GM12878 (cell line): ENCODE measurements around the gene LGMN.

Experiments
- BACH1 ChIP-seq: fragments of 450-650 bp; IDR thresholded peaks from 2 replicates; pipeline ENCODE4 v1.6.1; 2017; ENCODE audit warnings: mild to moderate bottlenecking, borderline replicate concordance
- CTCF ChIP-seq, 3 experiments: IDR thresholded peaks in 2 of 3; conservative IDR thresholded peaks in 1 of 3; 2 replicates each; pipeline ENCODE4 v1.5.1; 2011; ENCODE audit warnings: low read depth in 3 of 3, low read length in 3 of 3, mild to moderate bottlenecking in 3 of 3, control low read depth in 2 of 3, moderate library complexity in 2 of 3, inconsistent platforms in 1 of 3, mixed read lengths in 1 of 3; ENCODE audit not compliant: control insufficient read depth in 2 of 3, insufficient read depth in 1 of 3; ENCODE audit errors: extremely low read depth in 1 of 3
- EGR1 ChIP-seq, 2 experiments: IDR thresholded peaks; 1 replicate in 1 of 2; 2 replicates in 1 of 2; pipeline ENCODE4 v1.6.1; 2011 to 2012; ENCODE audit warnings: low read depth in 2 of 2, low read length in 2 of 2, borderline replicate concordance in 1 of 2, mild to moderate bottlenecking in 1 of 2, moderate library complexity in 1 of 2
- ETV6 ChIP-seq, 2 experiments: fragments of 450-650 bp in 1 of 2; IDR thresholded peaks in 1 of 2; conservative IDR thresholded peaks in 1 of 2; 2 replicates each; pipeline ENCODE4 v1.6.1; 2014; ENCODE audit warnings: antibody characterized with exemption in 1 of 2, borderline replicate concordance in 1 of 2, low read depth in 1 of 2, mild to moderate bottlenecking in 1 of 2, moderate library complexity in 1 of 2
- EZH2 ChIP-seq: IDR thresholded peaks from 2 replicates; pipeline ENCODE4 v1.6.1; 2012; ENCODE audit warnings: low read depth, mild to moderate bottlenecking, control low read depth, inconsistent platforms, low read length, borderline replicate concordance; ENCODE audit not compliant: control insufficient read depth
- MEF2A ChIP-seq: IDR thresholded peaks from 2 replicates; pipeline ENCODE4 v1.6.1; 2011; ENCODE audit warnings: low read depth, mild to moderate bottlenecking, low read length, moderate library complexity; ENCODE audit not compliant: insufficient read depth
- MYC ChIP-seq: IDR thresholded peaks from 2 replicates; pipeline ENCODE4 v1.6.1; 2011; ENCODE audit warnings: mild to moderate bottlenecking, low read length, moderate library complexity, inconsistent platforms; ENCODE audit not compliant: insufficient read depth, insufficient replicate concordance, insufficient read length, severe bottlenecking
- RCOR1 ChIP-seq: conservative IDR thresholded peaks from 2 replicates; pipeline ENCODE4 v1.6.1; 2012; ENCODE audit warnings: low read depth, low read length, improper control_type of control experiment
- ZNF384 ChIP-seq: IDR thresholded peaks from 2 replicates; pipeline ENCODE4 v1.6.1; 2012; ENCODE audit warnings: low read depth, mild to moderate bottlenecking, low read length, improper control_type of control experiment, borderline replicate concordance

GRCh38 chr14:92789457-92790089, 41.1 kb upstream of the LGMN start:
- TF ChIP-seq MEF2A = no peak
- no peak for TF ChIP-seq EGR1 (IDR thresholded peaks at IDR 0.05; ENCODE audit: borderline replicate concordance in 1 of 2, low read depth in 2 of 2, low read length in 2 of 2)
- no peak for TF ChIP-seq CTCF (IDR thresholded peaks at IDR 0.05 in 2 of 3, conservative IDR thresholded peaks at IDR 0.05 in 1 of 3; ENCODE audit: control insufficient read depth in 2 of 3, extremely low read depth in 1 of 3, insufficient read depth in 1 of 3, low read depth in 3 of 3, low read length in 3 of 3)
- TF ChIP-seq RCOR1 = no peak
- no peak for TF ChIP-seq MYC
- TF ChIP-seq BACH1 = no peak
- TF ChIP-seq ETV6 (conservative IDR thresholded peaks at IDR 0.05 in 1 of 2, IDR thresholded peaks at IDR 0.05 in 1 of 2; ENCODE audit: borderline replicate concordance in 1 of 2, low read depth in 1 of 2) = no peak
- TF ChIP-seq EZH2 = no peak
- no peak for TF ChIP-seq ZNF384
